Suprapubic skin (tissue), 3 donors: ENCODE data around the gene CCDC175.

ENCODE experiments used
- CTCF ChIP-seq, 2 donors: fragments of 200-600 bp in 1 of 2; fragments of 450-650 bp in 1 of 2; sonication (generic) in 1 of 2; IDR thresholded peaks; one replicate each; pipeline ENCODE4 v1.5.1; 2016 to 2019; ENCODE audit warnings: antibody characterized with exemption in 2 of 2, mild to moderate bottlenecking in 1 of 2, moderate library complexity in 1 of 2
- EP300 ChIP-seq: sonication (generic); formaldehyde crosslinking; IDR thresholded peaks from one replicate; pipeline ENCODE4 v1.6.1; 2017; ENCODE audit warnings: antibody characterized with exemption
- POLR2A ChIP-seq, 2 donors: fragments of 450-650 bp; IDR thresholded peaks; one replicate each; pipeline ENCODE4 v1.6.1; 2017; ENCODE audit warnings: antibody characterized with exemption in 2 of 2, mild to moderate bottlenecking in 2 of 2, moderate library complexity in 2 of 2

DNA sequence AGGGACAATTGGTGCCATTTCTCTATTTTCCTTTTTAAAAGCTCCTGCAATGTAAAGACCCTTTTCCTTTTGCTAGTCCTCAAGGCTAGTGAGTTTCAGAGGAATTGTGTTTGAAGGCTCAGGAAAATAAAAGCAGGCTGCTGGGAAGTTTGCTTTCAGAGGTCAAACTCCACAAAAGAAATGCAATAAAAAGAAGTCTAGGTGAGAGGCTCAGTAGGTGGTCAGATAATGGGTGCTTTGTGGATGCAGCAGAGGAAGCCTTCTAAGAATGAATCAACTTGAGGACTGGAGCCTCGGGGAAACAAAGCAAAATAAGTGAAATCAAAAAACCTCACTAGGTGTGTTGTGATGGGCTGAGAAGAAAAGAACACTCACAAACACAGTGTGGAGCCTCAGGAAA is 10.3 kb downstream of the CCDC175 start:
- TF ChIP-seq CTCF (IDR thresholded peaks at IDR 0.05) (no peak), POLR2A (IDR thresholded peaks at IDR 0.05) (no peak), EP300 (no peak)
